ENCODE measurements around the gene REPIN1. TPM values are rescaled to one million over a fixed set of nuclear protein-coding genes. Genes with fewer than 3 reads are reported as not detected.

Gene REPIN1
- total RNA-seq, 1 experiment from 2014 or later = 106 TPM

- Histone ChIP-seq H3K27me3 (ENCODE audit: insufficient read depth, low read length) (no peaks in the 10 kb centered on the region), H3K9ac (ENCODE audit: low read length) (no peak overlapping the region), H2AFZ (ENCODE audit: low read depth, low read length, poor library complexity, severe bottlenecking) (no peak overlapping the region), H3K4me1 (ENCODE audit: control insufficient read depth in 1 of 2, insufficient read depth in 2 of 2, low read length in 2 of 2) (peaks cover 14 to 22% of the 10 kb centered on the region in 2 experiments), H3K4me2 (ENCODE audit: low read length) (no peak overlapping the region), H3K36me3 (ENCODE audit: control insufficient read depth in 1 of 2, insufficient read depth in 2 of 2, low read length in 2 of 2) (peaks cover 11 to 16% of the 10 kb centered on the region in 2 experiments; a peak in 3 of 4 replicates), H3K27ac (ENCODE audit: low read depth, low read length) (no peak overlapping the region), H3K4me3 (replicated peaks in 1 of 2; ENCODE audit: low read depth in 1 of 2, low read length in 2 of 2) (no peak overlapping the region), H3K79me2 (ENCODE audit: insufficient read depth, low read length) (peaks cover 35% of the 10 kb centered on the region), H4K20me1 (ENCODE audit: insufficient read depth) (no peaks in the 10 kb centered on the region), H3K9me3 (ENCODE audit: control insufficient read depth in 1 of 2, insufficient read depth in 1 of 2, low read depth in 1 of 2, low read length in 2 of 2) (no peaks in the 10 kb centered on the region), H3K9me2 (ENCODE audit: insufficient read depth) (no peaks in the 10 kb centered on the region)
- no peak for DNase-seq (ENCODE audit: low read depth, low spot score)
- POLR2A ChIA-PET = no interaction called here
- intact Hi-C loops (cut with micrococcal nuclease) = no loop called here
- no peak for TF ChIP-seq POLR2AphosphoS5 (IDR thresholded peaks at IDR 0.05; ENCODE audit: low read depth, low read length)
- no peak for TF ChIP-seq ZBTB33 (IDR thresholded peaks at IDR 0.05; ENCODE audit: extremely low read depth, insufficient replicate concordance, low read length)
- TF ChIP-seq ATF3 (IDR thresholded peaks at IDR 0.05) = no peak
- TF ChIP-seq CTCF (IDR thresholded peaks at IDR 0.05 in 2 of 3, conservative IDR thresholded peaks at IDR 0.05 in 1 of 3; ENCODE audit: borderline replicate concordance in 1 of 3, insufficient read depth in 1 of 3, low read depth in 2 of 3, low read length in 2 of 3) = no peak
- no peak for TF ChIP-seq MAX (IDR thresholded peaks at IDR 0.05)
- TF ChIP-seq SRF (IDR thresholded peaks at IDR 0.05; ENCODE audit: low read depth) = no peak
- no peak for TF ChIP-seq YY1 (IDR thresholded peaks at IDR 0.05; ENCODE audit: extremely low read depth, insufficient replicate concordance, low read depth, low read length)
- TF ChIP-seq CEBPB (IDR thresholded peaks at IDR 0.05; ENCODE audit: low read depth) = no peak
- no peak for TF ChIP-seq SIN3A (IDR thresholded peaks at IDR 0.05; ENCODE audit: low read depth)
- TF ChIP-seq ZFX (IDR thresholded peaks at IDR 0.05) = no peak
- no peak for TF ChIP-seq FOSL1 (IDR thresholded peaks at IDR 0.05; ENCODE audit: low read depth)
- RAD21 ChIA-PET (ENCODE audit: low non-redundant PET in 1 of 2, low total read pairs in 2 of 2, uncharacterized antibody in 2 of 2, unreplicated experiment in 2 of 2) = no interaction called here
- ATAC-seq = no peak
- no TSS peak for BruUV-seq (replicated peaks)
- CTCF ChIA-PET = no interaction called here
These were observed 5.8 kb downstream of the REPIN1 start for GRCh38 chr7:150374472-150374871.
